ENCODE results near the gene ST6GALNAC3.
"Not testable (repeated sequence)": the region's sequence is repeated elsewhere in the genome, so short reads cannot be mapped to it uniquely, and the experiment has no call there.

Gene ST6GALNAC3

GRCh38 chr1:76106719-76107235, 32.2 kb downstream of the ST6GALNAC3 start:
- no peak for DNase-seq (ENCODE audit: low spot score)

GRCh38 chr1:76109404-76109803, 34.9 kb downstream of the ST6GALNAC3 start:
- no peak for DNase-seq (ENCODE audit: low spot score)

GRCh38 chr1:76109901-76110560, 35.5 kb downstream of the ST6GALNAC3 start:
- DNase-seq (ENCODE audit: low spot score): no peak

GRCh38 chr1:76110666-76111065, 36.1 kb downstream of the ST6GALNAC3 start:
- no peak for DNase-seq (ENCODE audit: low spot score)

- not testable (repeated sequence) for DNase-seq (ENCODE audit: low spot score)
These were observed 37.8 kb downstream of the ST6GALNAC3 start for GRCh38 chr1:76112321-76112720.

GRCh38 chr1:76113446-76113845, 38.9 kb downstream of the ST6GALNAC3 start:
- DNase-seq (ENCODE audit: low spot score): no peak

- DNase-seq (ENCODE audit: low spot score): no peak
These were observed 40.6 kb downstream of the ST6GALNAC3 start for GRCh38 chr1:76115171-76115570.

GRCh38 chr1:76121850-76122249, 47.3 kb downstream of the ST6GALNAC3 start:
- no peak for DNase-seq (ENCODE audit: low spot score)

GRCh38 chr1:76122271-76122670, 47.7 kb downstream of the ST6GALNAC3 start:
- DNase-seq (ENCODE audit: low spot score): no peak

GRCh38 chr1:76123411-76124064, 49.0 kb downstream of the ST6GALNAC3 start:
- not testable (repeated sequence) for DNase-seq (ENCODE audit: low spot score)

GRCh38 chr1:76124196-76124595, 49.6 kb downstream of the ST6GALNAC3 start:
- no peak for DNase-seq (ENCODE audit: low spot score)

GRCh38 chr1:76125473-76126219, 51.1 kb downstream of the ST6GALNAC3 start:
- DNase-seq (ENCODE audit: low spot score): no peak

- no peak for DNase-seq (ENCODE audit: low spot score)
These were observed 53.5 kb downstream of the ST6GALNAC3 start for GRCh38 chr1:76128096-76128495.

- DNase-seq (ENCODE audit: low spot score): no peak
These were observed 55.2 kb downstream of the ST6GALNAC3 start for GRCh38 chr1:76129731-76130130.

- no peak for DNase-seq (ENCODE audit: low spot score)
These were observed 56.4 kb downstream of the ST6GALNAC3 start for GRCh38 chr1:76130992-76131391.

- no peak for DNase-seq (ENCODE audit: low spot score)
These were observed 59.4 kb downstream of the ST6GALNAC3 start for GRCh38 chr1:76133977-76134376.

- no peak for DNase-seq (ENCODE audit: low spot score)
These were observed 61.3 kb downstream of the ST6GALNAC3 start for GRCh38 chr1:76135835-76136234.

- DNase-seq (ENCODE audit: low spot score): no peak
These were observed 62.3 kb downstream of the ST6GALNAC3 start for GRCh38 chr1:76136894-76137293.

GRCh38 chr1:76137746-76138145, 63.2 kb downstream of the ST6GALNAC3 start:
- DNase-seq (ENCODE audit: low spot score): no peak

- DNase-seq (ENCODE audit: low spot score): no peak
These were observed 63.7 kb downstream of the ST6GALNAC3 start for GRCh38 chr1:76138217-76138616.

- no peak for DNase-seq (ENCODE audit: low spot score)
These were observed 65.7 kb downstream of the ST6GALNAC3 start for GRCh38 chr1:76140227-76140626.

GRCh38 chr1:76141929-76142328, 67.4 kb downstream of the ST6GALNAC3 start:
- no peak for DNase-seq (ENCODE audit: low spot score)
